HFFc6 (cell line): ENCODE data around the gene C3orf20. TPM values are rescaled to one million over a fixed set of nuclear protein-coding genes. Genes with fewer than 3 reads are reported as not detected.

Source experiments
- DNase-seq: peaks from one replicate; pipeline ENCODE4 v3.0.0-alpha.2; 2018
- H3K27ac Mint-ChIP-seq: 2 replicates; pipeline ENCODE4 v1.8.0; 2020; ENCODE audit warnings: mild to moderate bottlenecking, mixed read lengths
- H3K27me3 Mint-ChIP-seq: 2 replicates; pipeline ENCODE4 v1.8.0; 2021; ENCODE audit warnings: mild to moderate bottlenecking, moderate library complexity, mixed read lengths; ENCODE audit not compliant: insufficient read depth
- H3K36me3 Mint-ChIP-seq: 2 replicates; pipeline ENCODE4 v1.8.0; 2021; ENCODE audit warnings: low read depth, mixed read lengths
- H3K4me1 Mint-ChIP-seq: 2 replicates; pipeline ENCODE4 v1.8.0; 2020; ENCODE audit warnings: low read depth, mixed read lengths
- H3K4me3 Mint-ChIP-seq: 2 replicates; pipeline ENCODE4 v1.8.0; 2020; ENCODE audit warnings: mild to moderate bottlenecking, moderate library complexity, mixed read lengths
- H3K9me3 Mint-ChIP-seq: 2 replicates; pipeline ENCODE4 v1.8.0; 2020; ENCODE audit warnings: mild to moderate bottlenecking, mixed read lengths
- CTCF ChIP-seq: fragments of 200-600 bp; sonication (generic); IDR thresholded peaks from 2 replicates; pipeline ENCODE4 v1.5.0; 2021; ENCODE audit warnings: antibody characterized with exemption, mild to moderate bottlenecking
- total RNA-seq, 6 experiments: library from RNA; stranded (reverse); fragmentation: NEBNext Ultra II Directional; extraction: Animal tissue kit (Norgen Biotek cat#: 25700); gene quantifications; 2 replicates in 1 of 6; 3 replicates in 5 of 6; pipeline ENCODE4 v1.2.3, GENCODE V29; 2021

C3orf20 gene
- total RNA-seq, 6 experiments from 2014 or later, result not detected

- Mint-ChIP-seq H3K36me3 (peaks cover 14% of the 10 kb centered on the region; the same call in 1 of the 2 replicates), H3K27ac (no peak overlapping the region), H3K27me3 (no peaks in the 10 kb centered on the region), H3K9me3 (no peaks in the 10 kb centered on the region), H3K4me3 (no peak overlapping the region), H3K4me1 (no peaks in the 10 kb centered on the region)
- no peak for TF ChIP-seq CTCF
- DNase-seq, result no peak
Measured at GRCh38 chr3:14663396-14664135, 11.4 kb upstream of the C3orf20 start.

- no peak for TF ChIP-seq CTCF
- no peak for DNase-seq
- H3K36me3 Mint-ChIP-seq, result peaks cover 14% of the 10 kb centered on the region; the same call in 1 of the 2 replicates
- H3K27me3 Mint-ChIP-seq, result no peaks in the 10 kb centered on the region
- H3K9me3 Mint-ChIP-seq, result no peaks in the 10 kb centered on the region
- H3K27ac Mint-ChIP-seq, result no peak overlapping the region
- no peaks in the 10 kb centered on the region for H3K4me1 Mint-ChIP-seq
- H3K4me3 Mint-ChIP-seq, result no peak overlapping the region
Measured at GRCh38 chr3:14664170-14664569, 10.8 kb upstream of the C3orf20 start.

GRCh38 chr3:14672588-14672987 lies 2.4 kb upstream of the C3orf20 start:
- no peak overlapping the region for H3K27ac Mint-ChIP-seq
- H3K9me3 Mint-ChIP-seq, result no peaks in the 10 kb centered on the region
- H3K27me3 Mint-ChIP-seq, result no peaks in the 10 kb centered on the region
- H3K4me3 Mint-ChIP-seq, result no peak overlapping the region
- H3K36me3 Mint-ChIP-seq, result peaks cover 10% of the 10 kb centered on the region; the same call in 1 of the 2 replicates
- no peak for DNase-seq
- no peak for TF ChIP-seq CTCF
- H3K4me1 Mint-ChIP-seq, result no peaks in the 10 kb centered on the region

- DNase-seq, result no peak
- Mint-ChIP-seq H3K36me3 (no peaks in the 10 kb centered on the region), H3K9me3 (no peaks in the 10 kb centered on the region; the same call in 1 of the 2 replicates), H3K27ac (no peak overlapping the region), H3K4me1 (no peaks in the 10 kb centered on the region), H3K27me3 (peaks cover 5% of the 10 kb centered on the region; the same call in 1 of the 2 replicates), H3K4me3 (no peak overlapping the region)
- no peak for TF ChIP-seq CTCF
Measured at GRCh38 chr3:14676881-14677280, 1.9 kb downstream of the C3orf20 start.

- 0 out of 2 replicates have a peak, but pooled peaks have one; percentile 7 for TF ChIP-seq CTCF
- H3K4me1 Mint-ChIP-seq, result no peaks in the 10 kb centered on the region
- H3K36me3 Mint-ChIP-seq, result no peaks in the 10 kb centered on the region
- peaks cover 7% of the 10 kb centered on the region for H3K27me3 Mint-ChIP-seq
- no peaks in the 10 kb centered on the region; the same call in 1 of the 2 replicates for H3K9me3 Mint-ChIP-seq
- H3K4me3 Mint-ChIP-seq, result no peak overlapping the region
- H3K27ac Mint-ChIP-seq, result no peak overlapping the region
- no peak for DNase-seq
Measured at GRCh38 chr3:14678015-14678503, 3.1 kb downstream of the C3orf20 start.
